Vagina (tissue), 2 donors: Measurements from ENCODE around the gene LGALS4.

Source experiments
- POLR2A ChIP-seq, 2 donors: fragments of 450-650 bp; IDR thresholded peaks; one replicate each; pipeline ENCODE4 v1.6.1; 2017; ENCODE audit warnings: antibody characterized with exemption in 2 of 2, mild to moderate bottlenecking in 2 of 2, moderate library complexity in 2 of 2
- POLR2AphosphoS5 ChIP-seq, 2 donors: sonication (generic); formaldehyde crosslinking; IDR thresholded peaks; one replicate each; pipeline ENCODE4 v1.9.0; 2017; ENCODE audit warnings: antibody characterized with exemption in 2 of 2, mild to moderate bottlenecking in 2 of 2, low read depth in 1 of 2; ENCODE audit not compliant: insufficient read depth in 1 of 2
- TF ChIP-seq, protein P1 (sequence below), 3 experiments: fragments of 450-650 bp in 2 of 3; fragments of 200-600 bp in 1 of 3; sonication (generic) in 1 of 3; IDR thresholded peaks; one replicate each; pipeline ENCODE4 v1.5.1; 2017 to 2019; ENCODE audit warnings: antibody characterized with exemption in 3 of 3, mild to moderate bottlenecking in 2 of 3, moderate library complexity in 2 of 3

DNA sequence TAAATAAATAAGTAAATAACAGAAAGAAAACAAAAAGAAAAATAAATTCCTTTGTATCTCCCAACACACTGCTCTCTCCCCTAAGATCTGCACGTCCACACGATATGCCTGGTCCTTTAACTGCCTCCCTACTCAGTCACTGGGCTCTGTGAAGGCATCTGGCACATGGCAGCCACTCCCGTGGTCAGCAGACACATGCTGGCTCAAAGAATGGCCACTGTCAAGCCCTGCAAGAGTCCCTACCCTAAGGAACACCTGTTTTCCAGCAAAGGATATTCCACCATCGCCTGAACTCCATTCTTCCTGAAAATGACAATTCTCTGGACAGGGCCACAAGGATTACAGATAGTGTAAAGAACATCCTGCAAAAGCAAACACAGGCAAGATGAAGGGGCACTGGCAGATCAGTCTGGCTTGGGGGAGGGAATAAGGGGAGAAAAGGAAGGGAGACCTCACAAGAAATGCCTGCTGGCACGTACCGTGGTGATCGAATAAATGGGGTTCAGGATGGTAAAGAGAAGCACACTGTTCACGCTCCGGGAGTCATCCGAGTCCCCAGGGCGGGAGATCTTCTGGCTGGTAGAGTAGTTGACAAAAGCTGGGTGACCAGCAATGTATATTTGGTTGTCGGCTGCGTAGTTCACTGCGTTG lies 32.8 kb upstream of the LGALS4 start:
- TF ChIP-seq, protein P1, sequence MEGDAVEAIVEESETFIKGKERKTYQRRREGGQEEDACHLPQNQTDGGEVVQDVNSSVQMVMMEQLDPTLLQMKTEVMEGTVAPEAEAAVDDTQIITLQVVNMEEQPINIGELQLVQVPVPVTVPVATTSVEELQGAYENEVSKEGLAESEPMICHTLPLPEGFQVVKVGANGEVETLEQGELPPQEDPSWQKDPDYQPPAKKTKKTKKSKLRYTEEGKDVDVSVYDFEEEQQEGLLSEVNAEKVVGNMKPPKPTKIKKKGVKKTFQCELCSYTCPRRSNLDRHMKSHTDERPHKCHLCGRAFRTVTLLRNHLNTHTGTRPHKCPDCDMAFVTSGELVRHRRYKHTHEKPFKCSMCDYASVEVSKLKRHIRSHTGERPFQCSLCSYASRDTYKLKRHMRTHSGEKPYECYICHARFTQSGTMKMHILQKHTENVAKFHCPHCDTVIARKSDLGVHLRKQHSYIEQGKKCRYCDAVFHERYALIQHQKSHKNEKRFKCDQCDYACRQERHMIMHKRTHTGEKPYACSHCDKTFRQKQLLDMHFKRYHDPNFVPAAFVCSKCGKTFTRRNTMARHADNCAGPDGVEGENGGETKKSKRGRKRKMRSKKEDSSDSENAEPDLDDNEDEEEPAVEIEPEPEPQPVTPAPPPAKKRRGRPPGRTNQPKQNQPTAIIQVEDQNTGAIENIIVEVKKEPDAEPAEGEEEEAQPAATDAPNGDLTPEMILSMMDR (IDR thresholded peaks at IDR 0.05): no peak
- TF ChIP-seq POLR2A (IDR thresholded peaks at IDR 0.05) (no peak), POLR2AphosphoS5 (IDR thresholded peaks at IDR 0.05; ENCODE audit: insufficient read depth in 1 of 2, low read depth in 1 of 2) (no peak)
